GM21526 (cell line): Measurements from ENCODE around the gene ARSG.
"Not testable (repeated sequence)": the region's sequence is repeated elsewhere in the genome, so short reads cannot be mapped to it uniquely, and the experiment has no call there.

ENCODE experiments used
- ATAC-seq: cut with Tn5 transposase; IDR thresholded peaks from one replicate; pipeline ENCODE4 v1.9.1; 2021; ENCODE audit warnings: moderate library complexity; ENCODE audit not compliant: unreplicated experiment, low FRiP score

Gene ARSG

GRCh38 chr17:68390888-68391545 lies 99.7 kb downstream of the ARSG start:
- ATAC-seq: no peak

GRCh38 chr17:68391561-68392268 lies 100.4 kb downstream of the ARSG start:
- no peak for ATAC-seq

- no peak for ATAC-seq
Observed at GRCh38 chr17:68394608-68395331, 103.5 kb downstream of the ARSG start.

DNA sequence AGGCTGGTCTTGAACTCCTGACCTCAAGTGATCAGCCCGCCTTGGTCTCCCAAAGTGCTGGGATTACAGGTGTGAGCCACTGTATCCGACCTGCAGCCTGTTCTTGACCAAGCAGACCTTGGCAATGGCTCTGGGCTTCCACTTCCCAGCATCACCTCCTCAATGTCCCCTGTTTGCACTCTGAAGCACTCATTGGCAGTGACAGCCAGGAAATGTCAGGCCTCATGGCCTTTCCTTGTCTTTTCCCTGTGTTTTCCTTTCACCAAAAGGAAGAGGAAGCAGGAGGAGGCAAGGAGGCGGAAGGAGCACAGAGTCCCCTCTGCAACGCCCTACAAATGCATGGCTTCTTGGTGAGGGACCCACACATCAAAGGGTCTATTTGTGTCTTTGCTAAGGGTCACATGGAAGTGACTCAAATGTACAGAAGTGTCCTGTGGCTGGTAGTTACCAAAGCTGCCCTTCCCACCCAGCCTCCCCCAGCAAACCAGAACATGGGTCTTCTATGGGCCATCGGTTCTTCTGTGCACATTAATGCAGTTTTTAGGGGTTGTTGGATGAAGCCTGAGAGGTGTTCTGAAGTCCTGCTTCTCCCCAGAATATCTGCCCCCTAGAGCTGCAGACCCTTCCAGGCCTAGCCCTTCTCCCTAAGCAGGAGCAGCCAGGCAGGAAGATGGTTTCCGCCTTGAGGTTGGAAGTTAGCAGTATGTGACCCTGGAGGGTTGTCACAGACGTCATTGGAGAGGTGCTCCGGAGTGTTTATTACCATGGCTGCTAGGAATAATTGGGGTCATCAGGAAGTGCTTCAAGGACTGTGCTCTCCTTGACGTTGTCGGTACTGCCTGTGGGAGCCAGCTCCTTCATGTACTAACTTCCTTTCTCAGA lies 105.2 kb downstream of the ARSG start:
- ATAC-seq: no peak

DNA sequence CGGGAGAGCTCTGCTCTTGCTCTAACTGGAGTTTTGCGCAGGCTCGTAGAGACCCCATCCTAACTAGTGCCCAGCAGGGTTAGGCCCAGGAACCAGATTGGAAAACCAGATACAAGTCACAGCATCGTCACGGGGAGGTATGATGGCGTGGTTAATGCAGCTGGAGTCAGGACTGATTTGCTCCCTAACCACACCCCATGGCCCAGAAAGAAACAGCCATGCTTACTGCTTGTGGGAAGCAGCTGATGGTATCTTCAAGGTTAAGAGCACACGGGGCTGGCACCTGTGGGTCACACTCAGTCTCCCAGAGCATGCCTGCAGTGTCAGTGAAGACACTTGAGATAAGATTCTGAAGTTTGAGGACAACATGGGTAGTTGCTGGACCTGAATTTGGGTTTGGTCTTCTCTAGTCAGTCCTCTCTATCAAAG lies 105.8 kb downstream of the ARSG start:
- no peak for ATAC-seq

DNA sequence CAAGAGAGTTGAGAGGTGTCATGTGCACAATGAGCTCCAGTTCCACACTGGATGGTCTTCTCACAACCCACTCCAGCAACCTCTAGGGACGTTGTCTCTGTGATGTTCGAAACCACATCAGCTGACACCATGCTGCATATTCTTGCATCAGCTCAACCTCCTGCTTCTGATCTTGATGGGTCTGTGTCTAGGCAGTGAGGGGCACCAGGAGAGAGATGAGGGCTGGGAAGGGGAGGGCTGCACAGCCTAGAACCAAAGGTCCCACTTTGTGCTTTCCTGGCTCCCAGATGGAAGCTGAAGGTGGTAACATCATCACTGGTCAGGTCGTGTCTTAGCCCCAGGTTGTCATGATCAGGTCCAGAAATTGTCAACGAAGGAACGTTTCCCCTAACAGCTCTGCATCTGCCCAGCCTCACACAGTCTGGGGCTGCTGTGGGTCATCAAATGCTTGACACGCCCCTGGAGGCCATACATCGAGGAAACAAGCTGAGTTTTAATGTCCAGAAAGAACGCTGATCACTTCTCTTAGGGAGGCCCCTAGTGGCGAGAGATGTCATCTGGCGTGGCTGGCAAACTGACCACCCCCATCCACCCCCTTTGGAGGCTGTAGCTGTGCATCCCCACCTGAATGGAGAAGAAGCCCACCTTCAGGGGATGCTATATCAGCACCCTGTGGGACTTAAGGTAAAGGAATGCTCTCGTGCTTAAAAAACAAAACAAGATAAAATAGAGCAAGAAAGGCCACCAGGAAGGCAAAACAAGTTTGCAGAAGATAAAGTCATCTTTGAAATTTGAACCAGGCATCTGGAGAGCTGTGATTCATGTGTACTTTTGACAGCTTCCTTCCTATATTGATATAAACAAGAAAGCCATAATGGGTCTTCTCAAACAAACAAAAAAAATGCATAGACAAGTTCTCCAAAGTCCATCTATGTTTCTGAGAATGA lies 107.7 kb downstream of the ARSG start:
- peak; percentile 66 for ATAC-seq

DNA sequence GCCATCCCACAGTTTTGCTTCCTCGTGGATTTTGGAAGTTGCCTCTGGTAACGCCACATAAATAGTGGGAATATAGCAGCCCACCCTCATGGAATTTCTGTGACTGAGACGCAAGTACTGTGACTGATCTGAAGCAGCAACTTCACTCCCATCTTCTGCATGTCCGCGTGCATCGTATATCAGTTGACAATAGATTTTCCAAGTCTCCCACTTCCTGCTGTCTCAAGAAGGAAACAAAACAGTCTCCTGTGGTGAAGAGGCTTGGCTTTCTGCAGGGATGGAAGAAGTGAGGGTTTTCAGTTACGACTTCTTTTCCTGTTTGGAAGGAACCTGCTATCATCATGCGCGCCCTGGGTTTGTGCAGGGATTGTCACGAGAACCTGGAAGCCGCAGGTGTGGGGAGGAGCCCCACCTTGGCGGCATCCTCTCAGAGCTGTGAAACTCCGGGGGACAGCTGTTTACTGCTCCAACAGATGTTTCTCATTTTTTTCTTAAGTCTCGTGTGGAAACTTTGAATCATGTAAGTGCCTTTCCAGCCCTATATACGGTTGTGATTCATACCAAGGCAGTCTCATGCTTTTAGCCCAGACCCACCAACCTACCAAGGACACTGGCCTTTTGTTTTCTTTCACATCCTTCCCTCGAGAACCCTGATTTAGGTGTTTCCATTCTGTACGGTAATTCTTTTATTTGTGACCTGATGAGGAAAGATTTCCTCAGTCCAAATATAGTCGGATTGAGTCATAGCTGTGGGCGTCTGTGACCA lies 108.5 kb downstream of the ARSG start:
- no peak for ATAC-seq

- ATAC-seq: no peak
Observed at GRCh38 chr17:68400404-68400735, 109.1 kb downstream of the ARSG start.

GRCh38 chr17:68401288-68401687 lies 110.0 kb downstream of the ARSG start:
- no peak for ATAC-seq

- ATAC-seq: no peak
Observed at GRCh38 chr17:68403122-68403521, 111.8 kb downstream of the ARSG start.

GRCh38 chr17:68403837-68404236 lies 112.5 kb downstream of the ARSG start:
- not testable (repeated sequence) for ATAC-seq

GRCh38 chr17:68407656-68408055 lies 116.4 kb downstream of the ARSG start:
- not testable (repeated sequence) for ATAC-seq

DNA sequence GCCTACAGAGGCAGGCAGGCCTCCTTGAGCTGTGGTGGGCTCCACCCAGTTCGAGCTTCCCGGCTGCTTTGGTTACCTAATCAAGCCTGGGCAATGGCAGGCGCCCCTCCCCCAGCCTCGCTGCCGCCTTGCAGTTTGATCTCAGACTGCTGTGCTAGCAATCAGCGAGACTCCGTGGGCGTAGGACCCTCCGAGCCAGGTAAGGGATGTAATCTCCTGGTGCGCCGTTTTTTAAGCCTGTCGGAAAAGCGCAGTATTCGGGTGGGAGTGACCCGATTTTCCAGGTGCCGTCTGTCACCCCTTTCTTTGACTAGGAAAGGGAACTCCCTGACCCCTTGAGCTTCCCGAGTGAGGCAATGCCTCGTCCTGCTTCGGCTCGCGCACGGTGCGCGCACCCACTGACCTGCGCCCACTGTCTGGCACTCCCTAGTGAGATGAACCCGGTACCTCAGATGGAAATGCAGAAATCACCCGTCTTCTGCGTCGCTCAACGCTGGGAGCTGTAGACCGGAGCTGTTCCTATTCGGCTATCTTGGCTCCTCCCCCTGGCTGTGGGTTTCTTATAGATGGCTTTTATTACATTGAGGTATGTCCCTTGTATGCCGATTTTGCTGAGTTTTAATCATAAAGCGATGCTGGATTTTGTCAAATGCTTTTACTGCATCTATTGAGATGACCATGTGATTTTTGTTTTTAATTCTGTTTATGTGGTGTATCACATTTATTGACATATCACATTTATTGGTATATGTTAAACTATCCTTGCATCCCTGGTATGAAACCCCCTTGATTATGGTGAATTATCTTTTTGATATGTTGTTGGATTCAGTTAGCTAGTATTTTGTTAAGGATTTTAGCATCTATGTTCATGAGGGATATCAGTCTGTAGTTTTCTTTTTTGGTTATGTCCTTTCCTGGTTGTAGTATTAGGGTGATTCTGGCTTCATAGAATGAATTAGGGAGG lies 122.6 kb downstream of the ARSG start:
- ATAC-seq: not testable (repeated sequence)

- ATAC-seq: not testable (repeated sequence)
Observed at GRCh38 chr17:68414901-68415300, 123.6 kb downstream of the ARSG start.

GRCh38 chr17:68417317-68417716 lies 126.0 kb downstream of the ARSG start:
- no peak for ATAC-seq

DNA sequence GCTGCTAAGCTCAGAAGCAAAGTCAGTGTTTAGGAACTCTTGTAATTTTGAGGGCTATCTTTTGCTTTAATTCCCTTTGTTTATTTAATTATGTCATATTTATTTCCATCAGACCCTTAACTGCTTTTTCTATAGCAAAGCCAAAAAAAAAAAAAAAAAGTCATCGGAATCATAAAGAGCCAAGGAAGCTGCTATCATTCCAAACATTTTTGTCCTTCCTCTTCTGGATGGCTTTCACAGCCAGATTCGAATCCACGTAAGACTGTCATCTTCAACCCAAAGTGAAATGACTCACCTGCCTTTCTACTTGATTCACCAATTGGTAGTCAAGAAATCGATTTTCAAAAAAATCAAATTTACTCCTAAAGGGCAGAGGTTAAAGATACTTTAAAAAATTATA lies 127.6 kb downstream of the ARSG start:
- no peak for ATAC-seq

DNA sequence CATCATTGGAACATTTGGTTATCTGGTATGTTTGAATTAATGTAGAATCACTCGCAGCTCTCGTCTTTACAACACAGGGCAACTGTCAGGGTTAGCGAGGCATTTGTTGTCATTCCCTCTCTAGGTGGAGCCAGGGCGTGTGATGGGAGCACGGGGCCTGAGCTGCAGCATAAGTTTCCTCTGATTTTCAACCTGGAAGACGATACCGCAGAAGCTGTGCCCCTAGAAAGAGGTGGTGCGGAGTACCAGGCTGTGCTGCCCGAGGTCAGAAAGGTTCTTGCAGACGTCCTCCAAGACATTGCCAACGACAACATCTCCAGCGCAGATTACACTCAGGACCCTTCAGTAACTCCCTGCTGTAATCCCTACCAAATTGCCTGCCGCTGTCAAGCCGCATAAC lies 128.8 kb downstream of the ARSG start:
- no peak for ATAC-seq

DNA sequence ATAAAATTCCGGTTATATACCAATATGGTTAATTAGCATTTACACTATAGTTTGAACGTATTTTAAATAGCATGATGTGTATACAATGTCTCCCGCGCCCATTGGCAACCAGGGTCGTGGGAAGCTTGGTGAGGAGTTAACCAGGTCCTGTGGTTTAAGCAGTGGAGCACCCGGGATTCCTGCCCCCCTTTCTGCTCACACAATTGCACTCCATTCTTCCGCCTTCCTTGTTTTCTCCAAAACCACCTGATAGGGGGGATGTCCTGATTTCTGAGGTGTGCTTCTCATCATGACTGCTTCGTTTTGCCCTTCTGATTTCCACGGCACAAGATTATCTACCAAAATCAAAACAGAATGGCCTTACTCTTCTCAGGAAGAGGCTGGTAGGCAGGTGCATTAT lies 130.2 kb downstream of the ARSG start:
- ATAC-seq: no peak
